HL-60/S4 treated with retinoic acid at 250 ng/mL for 4 days and 3 days (cell line): ENCODE data around the gene CYBA.

Source experiments
- in situ Hi-C: fragments of 300-500 bp; cut with MboI; formaldehyde crosslinking; loops from 2 replicates; pipeline ENCODE4 v1.7.0; 2022; ENCODE audit warnings: low sequenced_read_pairs

The CYBA gene

DNA sequence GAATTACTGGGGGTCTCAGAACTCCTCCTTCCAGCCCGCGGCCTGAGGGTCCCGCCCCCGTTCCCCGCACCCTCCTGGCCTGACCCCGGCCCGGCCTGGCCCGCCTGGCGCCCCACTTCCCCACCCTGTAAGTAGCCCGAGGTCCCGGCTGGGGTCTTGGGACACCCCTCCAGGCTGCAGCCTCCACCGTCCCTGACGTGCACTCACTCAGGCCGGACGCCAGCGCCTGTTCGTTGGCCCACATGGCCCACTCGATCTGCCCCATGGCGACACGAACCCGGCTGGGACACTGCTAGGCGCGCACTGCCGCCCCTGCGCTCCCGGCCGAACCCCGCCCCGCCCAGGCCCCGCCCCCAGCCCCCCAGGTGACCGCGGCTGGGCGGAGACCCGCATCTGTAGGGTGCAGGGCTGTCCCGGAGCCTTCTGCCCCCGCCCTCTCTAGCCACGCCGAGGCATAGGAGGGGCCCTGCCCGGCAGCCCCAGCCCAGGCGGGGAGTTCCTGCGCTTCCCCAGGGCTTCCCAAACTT, at the start of gene CYBA:
Gene CYBA, minus strand, starts transcription at position 305 of the 527 bp plus-strand sequence. Its CDS starts 40 bp downstream, at position 265.
- in situ Hi-C loops, result no loop called here

- in situ Hi-C loops, result no loop called here
These were observed 49.4 kb upstream of the CYBA start for GRCh38 chr16:88700322-88700635.

GRCh38 chr16:88699180-88699579, 48.3 kb upstream of the CYBA start:
- in situ Hi-C loops, result no loop called here

GRCh38 chr16:88698646-88699045, 47.8 kb upstream of the CYBA start:
- in situ Hi-C loops, result no loop called here

GRCh38 chr16:88697831-88698615, 47.2 kb upstream of the CYBA start:
- in situ Hi-C loops, result no loop called here

DNA sequence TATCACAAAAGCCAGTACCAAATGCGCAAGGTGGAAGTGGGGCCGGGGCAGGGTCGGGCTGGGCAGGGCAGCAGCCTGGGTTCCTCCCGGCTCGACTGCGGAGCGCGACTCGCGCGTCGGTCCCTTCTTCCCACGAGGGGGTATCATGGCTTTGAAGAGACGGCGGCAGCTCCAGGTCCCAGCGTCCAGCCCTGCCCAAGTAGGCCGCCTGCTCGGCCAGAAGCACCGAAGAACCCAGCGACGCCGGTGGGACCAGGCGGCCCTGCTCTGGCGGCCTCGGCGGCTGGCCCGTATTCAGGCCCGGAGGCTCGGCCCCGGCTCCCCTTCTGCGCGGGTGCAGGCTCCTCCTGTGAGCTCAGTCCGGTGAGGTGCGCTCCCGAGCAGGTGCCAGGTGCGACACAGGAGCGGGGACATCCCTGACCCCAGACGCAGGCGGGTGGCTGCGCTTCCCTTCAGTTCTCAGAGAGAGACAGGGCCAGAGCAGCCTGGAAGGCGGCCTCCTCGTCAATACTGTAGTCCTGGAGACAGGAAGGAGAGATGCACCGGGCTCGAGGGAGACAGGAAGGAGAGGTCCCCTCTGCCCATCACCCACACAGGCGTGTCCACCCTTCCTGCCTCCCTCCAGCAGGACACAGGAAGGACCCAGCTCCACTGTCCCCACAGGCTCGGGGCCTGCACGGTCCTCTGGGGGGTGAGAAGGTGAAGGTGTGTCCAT, 46.4 kb upstream of the CYBA start:
- in situ Hi-C loops, result no loop called here

GRCh38 chr16:88696441-88696840, 45.6 kb upstream of the CYBA start:
- in situ Hi-C loops, result no loop called here

DNA sequence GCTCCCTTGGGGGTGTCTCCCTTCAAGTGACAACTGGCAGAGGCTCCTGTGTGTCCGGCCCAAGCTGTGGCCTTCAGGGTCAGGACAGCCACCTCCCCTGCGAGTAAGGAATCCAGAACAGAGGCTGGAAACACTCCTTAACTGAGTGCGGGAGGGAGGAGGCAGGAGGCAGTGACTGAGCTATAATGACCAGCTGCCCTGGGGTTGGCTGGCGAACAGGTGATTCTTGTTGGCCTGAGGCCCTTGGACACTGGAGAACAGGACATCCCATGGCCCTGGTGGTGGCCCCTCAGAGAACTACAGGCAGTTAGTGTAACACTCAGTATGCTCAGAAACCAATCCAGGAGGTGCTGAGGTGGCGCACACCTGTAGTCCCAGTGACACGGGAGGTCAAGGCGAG, 44.9 kb upstream of the CYBA start:
- in situ Hi-C loops, result no loop called here

DNA sequence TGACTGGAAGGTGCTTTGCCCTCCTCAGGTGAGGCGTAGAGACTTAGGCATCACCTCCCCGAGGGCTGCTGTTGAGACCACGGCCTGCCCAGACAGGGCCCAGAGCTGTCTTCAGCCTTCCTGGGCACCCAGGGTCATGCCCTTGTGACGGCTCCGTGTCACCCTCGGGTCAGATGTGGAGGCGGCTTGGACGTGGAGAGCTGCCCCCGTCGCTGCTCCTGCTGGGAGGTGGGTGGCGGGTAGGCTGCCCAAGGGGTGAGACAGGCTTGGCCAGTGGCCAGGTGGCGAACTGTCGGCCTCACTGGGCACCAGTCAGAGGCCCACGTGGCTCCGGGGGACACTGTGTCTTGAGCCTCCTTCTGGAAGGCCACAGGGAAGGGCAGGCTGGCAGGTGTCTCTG, 44.4 kb upstream of the CYBA start:
- in situ Hi-C loops, result no loop called here

DNA sequence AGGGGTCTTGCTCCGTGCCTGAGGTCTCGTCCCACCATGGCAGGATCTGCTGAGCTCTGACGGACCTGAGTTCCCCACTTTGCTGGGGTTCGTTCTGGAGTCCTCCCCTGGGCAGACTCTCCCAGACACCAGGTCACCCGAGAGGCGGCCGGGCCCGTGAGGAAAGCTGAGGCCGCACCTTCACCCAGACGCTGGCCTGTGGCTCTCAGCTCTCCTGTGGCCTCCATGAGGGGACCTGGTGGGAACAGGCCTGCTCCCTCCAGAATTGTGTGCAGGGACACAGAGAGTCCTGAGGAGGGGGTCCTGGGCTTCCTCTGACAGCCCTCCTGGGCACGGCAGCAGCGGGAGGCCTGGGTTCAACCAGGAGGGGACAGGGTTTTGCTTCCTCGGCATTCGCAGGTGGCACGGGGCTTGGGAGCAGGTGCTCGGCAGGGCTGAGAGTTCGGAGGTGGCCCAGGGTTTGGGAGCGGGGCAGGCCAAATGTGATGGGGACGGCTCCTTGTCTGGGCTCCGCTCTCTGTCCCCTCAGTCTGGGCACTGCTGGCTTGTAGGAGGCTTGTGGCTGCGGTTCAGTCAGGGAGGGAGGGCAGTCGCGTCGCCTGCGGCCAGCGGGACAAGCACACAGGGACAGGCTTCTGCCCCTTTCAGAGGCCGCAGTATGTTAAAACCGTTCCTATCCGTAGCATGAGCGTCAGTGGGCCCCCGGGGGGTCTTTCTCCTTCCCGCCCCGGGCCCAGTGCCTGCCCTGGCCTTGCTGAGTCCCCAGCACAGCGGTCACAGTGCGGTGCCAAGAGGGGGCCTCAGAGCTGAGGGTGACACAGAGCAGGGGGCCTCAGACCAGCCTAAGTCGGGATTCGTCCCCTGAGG, 43.6 kb upstream of the CYBA start:
- in situ Hi-C loops, result no loop called here

DNA sequence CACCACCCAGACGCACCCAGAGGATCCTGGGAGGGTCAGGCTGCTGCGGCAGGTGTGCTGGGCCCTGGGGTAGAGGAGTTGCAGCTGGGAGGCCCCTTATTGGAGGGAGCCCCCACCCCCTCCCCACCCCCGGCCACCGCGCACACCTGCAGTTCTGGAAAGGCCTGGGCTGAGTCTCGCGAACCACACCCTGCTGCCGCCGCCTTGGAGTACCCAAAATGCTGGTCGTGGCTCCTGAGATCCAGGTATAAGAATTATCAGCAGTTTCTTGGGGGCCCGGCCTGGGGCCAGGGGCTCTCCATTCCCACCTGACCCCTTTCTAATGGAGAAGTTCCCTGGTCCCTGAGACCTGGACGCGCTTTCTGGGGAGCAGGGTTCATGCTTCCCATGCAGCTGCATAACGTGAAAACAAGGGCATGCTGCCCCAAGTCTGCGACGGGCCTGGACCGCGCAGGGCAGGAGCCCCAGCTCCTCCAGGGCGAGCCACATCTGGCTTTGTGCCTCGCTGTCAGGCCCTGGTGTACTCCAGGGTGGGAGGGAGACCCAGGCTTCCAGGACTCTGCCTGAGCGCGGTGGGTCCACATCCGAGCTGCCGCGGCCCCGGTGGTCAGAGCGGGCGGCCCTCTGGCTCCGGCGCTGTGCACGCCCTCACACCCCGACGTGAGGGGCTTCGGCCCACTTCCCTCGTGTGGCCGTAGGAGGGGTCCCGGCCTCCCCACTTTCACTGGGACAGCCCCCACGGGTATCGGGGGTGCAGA, 42.7 kb upstream of the CYBA start:
- in situ Hi-C loops, result no loop called here

DNA sequence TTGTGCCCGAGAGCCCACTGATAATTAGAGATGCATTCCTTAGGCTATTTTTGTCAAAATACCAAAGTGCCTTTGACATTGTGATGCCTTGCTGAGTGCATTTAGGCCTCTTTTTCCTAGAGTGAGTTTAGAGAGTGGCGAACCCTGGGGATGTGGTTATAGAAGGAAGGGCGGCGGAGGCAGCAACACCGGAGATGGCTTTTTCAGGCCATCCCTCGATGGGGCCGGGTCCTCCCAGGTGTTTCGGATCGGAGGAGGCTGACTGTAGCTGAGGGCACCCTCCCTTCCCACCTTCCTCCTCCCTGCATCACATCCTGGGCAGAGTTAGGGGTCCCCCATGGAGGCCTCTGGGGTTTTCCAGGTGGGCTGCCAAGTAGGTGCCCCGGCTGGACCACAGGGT, 42.0 kb upstream of the CYBA start:
- in situ Hi-C loops, result no loop called here

DNA sequence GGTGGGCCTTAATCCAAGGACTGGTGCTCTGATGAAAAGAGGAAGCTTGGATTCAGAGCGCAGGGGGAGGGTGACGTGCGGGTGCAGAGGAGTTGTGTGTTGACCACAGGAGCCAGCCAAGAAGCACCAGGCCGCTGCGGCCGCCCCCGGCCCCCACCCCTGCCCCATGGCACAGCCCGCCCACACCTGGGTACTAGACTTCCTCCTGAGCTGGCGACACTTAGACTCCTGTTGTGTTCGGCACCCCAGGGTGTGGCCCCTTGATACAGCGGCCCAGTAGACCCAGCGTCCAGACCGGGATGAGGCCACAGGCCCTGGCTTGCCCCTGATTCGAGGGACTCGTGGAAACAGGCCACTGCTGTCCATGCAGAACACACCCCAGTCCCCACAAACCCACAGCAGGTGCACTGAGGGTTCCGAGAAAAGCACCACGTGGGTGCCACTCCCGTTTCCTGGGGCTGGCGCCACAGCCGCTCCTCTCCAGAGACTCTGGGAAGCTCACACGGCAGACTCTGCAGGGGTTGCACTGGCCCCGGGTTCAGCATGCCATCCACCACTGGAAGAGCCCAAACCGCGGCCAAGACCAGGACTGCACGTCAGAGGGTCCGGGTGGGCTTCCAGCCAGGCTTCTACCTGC, 41.2 kb upstream of the CYBA start:
- in situ Hi-C loops, result no loop called here

- in situ Hi-C loops, result no loop called here
These were observed 40.4 kb upstream of the CYBA start for GRCh38 chr16:88691129-88691813.

GRCh38 chr16:88690341-88691128, 39.7 kb upstream of the CYBA start:
- in situ Hi-C loops, result no loop called here

DNA sequence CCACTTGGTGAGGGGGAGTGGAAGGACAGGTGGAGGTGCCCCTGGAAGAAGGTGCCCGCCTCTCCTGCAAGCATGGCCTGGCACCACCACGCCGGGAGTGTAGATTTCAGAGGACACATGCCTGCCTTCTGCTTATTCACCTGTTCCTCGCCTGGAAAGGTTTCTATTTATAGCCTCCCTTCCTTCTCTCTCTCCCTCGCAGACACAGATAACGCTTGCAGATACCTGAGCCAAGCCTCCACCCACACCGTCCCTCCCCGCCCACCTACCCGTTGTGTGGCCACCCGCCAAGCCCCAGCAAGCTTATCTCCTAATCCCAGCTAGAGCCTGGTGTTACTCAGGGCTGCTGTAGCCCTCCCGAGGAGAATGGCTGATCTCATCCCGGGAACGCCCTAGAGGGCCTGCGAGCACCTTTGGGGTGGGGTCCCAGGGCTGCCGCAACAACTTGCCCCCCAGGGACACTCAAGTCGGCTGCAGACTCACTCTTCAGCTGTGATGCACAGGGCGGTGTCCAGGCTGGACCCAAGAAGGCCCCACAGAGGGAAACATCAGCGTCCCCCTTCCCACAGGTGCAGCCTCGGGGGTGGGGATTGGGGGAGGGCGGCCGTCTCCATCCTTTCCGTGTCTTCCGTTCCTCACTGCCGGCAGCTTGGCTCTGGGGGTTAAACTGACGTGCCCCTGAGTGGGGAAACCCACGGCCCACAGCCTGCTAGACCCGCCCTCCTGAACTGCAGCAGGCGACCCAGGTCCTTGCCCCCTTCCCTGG, 37.3 kb upstream of the CYBA start:
- in situ Hi-C loops, result no loop called here

- in situ Hi-C loops, result no loop called here
These were observed 36.8 kb upstream of the CYBA start for GRCh38 chr16:88687676-88688012.

GRCh38 chr16:88687254-88687576, 36.4 kb upstream of the CYBA start:
- in situ Hi-C loops, result no loop called here
